Mesenchymal stem cell (in vitro differentiated cells and primary cell): ENCODE measurements around the gene CTSE.

Experiments
- DNase-seq: peaks from one replicate; pipeline ENCODE4 v3.0.0-alpha.2; 2013
- H2AFZ ChIP-seq: one replicate; pipeline ENCODE4 v1.6.1; 2013; ENCODE audit warnings: low read depth, mild to moderate bottlenecking, control low read depth, inconsistent platforms, low read length, moderate library complexity
- H2AK5ac ChIP-seq: 2 replicates; pipeline ENCODE4 v1.6.1; 2013; ENCODE audit warnings: low read length, moderate library complexity, mild to moderate bottlenecking, inconsistent platforms; ENCODE audit not compliant: severe bottlenecking
- H2BK120ac ChIP-seq: one replicate; pipeline ENCODE4 v1.6.1; 2013; ENCODE audit warnings: low read depth, mild to moderate bottlenecking, inconsistent platforms, low read length, moderate library complexity
- H2BK12ac ChIP-seq, 2 experiments: one replicate each; pipeline ENCODE4 v1.6.1; 2013; ENCODE audit warnings: inconsistent platforms in 2 of 2, low read length in 2 of 2, mild to moderate bottlenecking in 2 of 2, moderate library complexity in 2 of 2, control low read depth in 1 of 2
- H2BK15ac ChIP-seq: one replicate; pipeline ENCODE4 v1.6.1; 2013; ENCODE audit warnings: mild to moderate bottlenecking, low read depth, inconsistent platforms; ENCODE audit not compliant: poor library complexity, severe bottlenecking
- H2BK5ac ChIP-seq: 2 replicates; pipeline ENCODE4 v1.6.1; 2013; ENCODE audit warnings: low read depth, mild to moderate bottlenecking, low read length, control low read depth, inconsistent platforms; ENCODE audit not compliant: poor library complexity, severe bottlenecking
- H3K14ac ChIP-seq, 2 experiments: one replicate each; pipeline ENCODE4 v1.6.1; 2013; ENCODE audit warnings: inconsistent platforms in 2 of 2, low read length in 2 of 2, control low read depth in 1 of 2, mild to moderate bottlenecking in 1 of 2, moderate library complexity in 1 of 2
- H3K18ac ChIP-seq, 2 experiments: one replicate each; pipeline ENCODE4 v1.6.1; 2013; ENCODE audit warnings: inconsistent platforms in 2 of 2, low read length in 2 of 2, control low read depth in 1 of 2, low read depth in 1 of 2, mild to moderate bottlenecking in 1 of 2
- H3K23ac ChIP-seq, 2 experiments: one replicate each; pipeline ENCODE4 v1.6.1; 2013; ENCODE audit warnings: inconsistent platforms in 2 of 2, low read length in 2 of 2, mild to moderate bottlenecking in 2 of 2, moderate library complexity in 2 of 2, control low read depth in 1 of 2
- H3K27ac ChIP-seq: 2 replicates; pipeline ENCODE4 v1.5.1; 2013; ENCODE audit warnings: mild to moderate bottlenecking, moderate library complexity, low read length, control low read depth, inconsistent platforms; ENCODE audit not compliant: poor library complexity, severe bottlenecking
- H3K27me3 ChIP-seq, 2 experiments: 2 replicates each; pipeline versions ENCODE4 v1.6.1 to v1.7.0; 2013; ENCODE audit warnings: low read length in 2 of 2, mild to moderate bottlenecking in 2 of 2, moderate library complexity in 2 of 2, control low read depth in 1 of 2, inconsistent platforms in 1 of 2; ENCODE audit not compliant: control insufficient read depth in 1 of 2, insufficient read depth in 1 of 2
- H3K36me3 ChIP-seq, 2 experiments: 2 replicates each; pipeline versions ENCODE4 v1.6.1 to v1.7.0; 2013; ENCODE audit warnings: low read length in 2 of 2, control low read depth in 1 of 2, inconsistent platforms in 1 of 2, low read depth in 1 of 2, mild to moderate bottlenecking in 1 of 2; ENCODE audit not compliant: insufficient read depth in 2 of 2, control insufficient read depth in 1 of 2
- H3K4ac ChIP-seq, 2 experiments: one replicate each; pipeline ENCODE4 v1.6.1; 2013; ENCODE audit warnings: inconsistent platforms in 2 of 2, low read length in 2 of 2, mild to moderate bottlenecking in 2 of 2, moderate library complexity in 2 of 2, control low read depth in 1 of 2, low read depth in 1 of 2
- H3K4me1 ChIP-seq: 2 replicates; pipeline ENCODE4 v1.6.1; 2013; ENCODE audit warnings: low read depth, low read length, control low read depth; ENCODE audit not compliant: control insufficient read depth, insufficient read depth
- H3K4me2 ChIP-seq: 2 replicates; pipeline ENCODE4 v1.6.1; 2013; ENCODE audit warnings: low read length, mild to moderate bottlenecking, inconsistent platforms; ENCODE audit not compliant: poor library complexity, severe bottlenecking
- H3K4me3 ChIP-seq, 2 experiments: 2 replicates each; pipeline versions ENCODE4 v1.5.1 to v1.7.0; 2013; ENCODE audit warnings: low read length in 2 of 2, mild to moderate bottlenecking in 2 of 2, control low read depth in 1 of 2, low read depth in 1 of 2; ENCODE audit not compliant: insufficient read depth in 1 of 2
- H3K79me1 ChIP-seq: replicated peaks from 2 replicates; pipeline ENCODE4 v1.6.1; 2013; ENCODE audit warnings: mild to moderate bottlenecking, control low read depth, low read length, inconsistent platforms; ENCODE audit not compliant: poor library complexity, severe bottlenecking
- H3K9ac ChIP-seq: 2 replicates; pipeline ENCODE4 v1.7.0; 2013; ENCODE audit warnings: mild to moderate bottlenecking, low read length, moderate library complexity
- H3K9me3 ChIP-seq: 2 replicates; pipeline ENCODE4 v1.7.0; 2013; ENCODE audit warnings: mild to moderate bottlenecking, low read length; ENCODE audit not compliant: control insufficient read depth
- H4K8ac ChIP-seq: one replicate; pipeline ENCODE4 v1.6.1; 2013; ENCODE audit warnings: inconsistent platforms, mild to moderate bottlenecking, low read length, moderate library complexity
- H4K91ac ChIP-seq: one replicate; pipeline ENCODE4 v1.6.1; 2013; ENCODE audit warnings: mild to moderate bottlenecking, low read length, inconsistent platforms
- WGBS: methylation state at CpG from one replicate; pipeline ENCODE4 v1.1.7; 2013; ENCODE audit warnings: mixed read lengths; 5-methylcytosine and 5-hydroxymethylcytosine counted together

CTSE gene

GRCh38 chr1:205973377-205974232 lies 50.1 kb downstream of the CTSE start:
- 96% methylated on average over 8 of the region's 8 CpGs for WGBS
- Histone ChIP-seq H3K4me1 (peaks cover 8% of the 10 kb centered on the region), H3K4ac (no peak overlapping the region), H3K23ac (peak overlapping the region in 1 of 2 experiments; percentile 23), H2BK120ac (no peak overlapping the region), H3K79me1 (no peaks in the 10 kb centered on the region), H3K9ac (no peak overlapping the region), H3K4me3 (peak overlapping the region in 1 of 2 experiments; percentile 9), H3K18ac (peak overlapping the region in 1 of 2 experiments; percentile 11), H4K91ac (peak overlapping the region; percentile 3), H3K14ac (peak overlapping the region in 1 of 2 experiments; percentile 96), H3K9me3 (no peaks in the 10 kb centered on the region), H3K4me2 (no peak overlapping the region), H2AFZ (no peak overlapping the region), H2AK5ac (no peak overlapping the region), H2BK5ac (no peak overlapping the region), H3K27ac (no peak overlapping the region), H4K8ac (no peak overlapping the region), H3K36me3 (peaks cover 0 to 4% of the 10 kb centered on the region in 2 experiments), H2BK12ac (peak overlapping the region in 1 of 2 experiments; percentile 6), H3K27me3 (no peaks in the 10 kb centered on the region), H2BK15ac (no peak overlapping the region)
- DNase-seq, result no peak

- H2BK12ac ChIP-seq, result no peak overlapping the region
- no peak overlapping the region for H2BK5ac ChIP-seq
- no peak overlapping the region for H2AK5ac ChIP-seq
- peak overlapping the region in 1 of 2 experiments; percentile 96 for H3K14ac ChIP-seq
- no peak overlapping the region for H3K4me2 ChIP-seq
- no peak overlapping the region for H4K8ac ChIP-seq
- no peak overlapping the region for H3K4ac ChIP-seq
- H3K4me3 ChIP-seq, result no peak overlapping the region
- no peak for DNase-seq
- H3K23ac ChIP-seq, result no peak overlapping the region
- no peak overlapping the region for H2BK120ac ChIP-seq
- H3K27me3 ChIP-seq, result no peaks in the 10 kb centered on the region
- H2AFZ ChIP-seq, result no peak overlapping the region
- no peaks in the 10 kb centered on the region for H3K9me3 ChIP-seq
- no peaks in the 10 kb centered on the region for H3K36me3 ChIP-seq
- H2BK15ac ChIP-seq, result no peak overlapping the region
- no peak overlapping the region for H4K91ac ChIP-seq
- H3K27ac ChIP-seq, result no peak overlapping the region
- H3K4me1 ChIP-seq, result peaks cover 8% of the 10 kb centered on the region
- H3K79me1 ChIP-seq, result no peaks in the 10 kb centered on the region
- no peak overlapping the region for H3K9ac ChIP-seq
- H3K18ac ChIP-seq, result peak overlapping the region in 1 of 2 experiments; percentile 41
- WGBS, result 76% methylated on average over 11 of the region's 11 CpGs
Measured at GRCh38 chr1:205972491-205973168, 51.1 kb downstream of the CTSE start.

GRCh38 chr1:205972081-205972480 lies 51.6 kb downstream of the CTSE start:
- H3K4me3 ChIP-seq, result no peak overlapping the region
- 84% methylated on average over 4 of the region's 4 CpGs for WGBS
- H3K9ac ChIP-seq, result no peak overlapping the region
- no peak overlapping the region for H4K8ac ChIP-seq
- H2AK5ac ChIP-seq, result no peak overlapping the region
- no peak overlapping the region for H3K23ac ChIP-seq
- H3K14ac ChIP-seq, result no peak overlapping the region
- H3K9me3 ChIP-seq, result no peaks in the 10 kb centered on the region
- no peak overlapping the region for H2BK120ac ChIP-seq
- no peak overlapping the region for H2BK5ac ChIP-seq
- H3K27me3 ChIP-seq, result peaks cover 0 to 3% of the 10 kb centered on the region in 2 experiments
- H3K27ac ChIP-seq, result no peak overlapping the region
- peaks cover 8% of the 10 kb centered on the region for H3K4me1 ChIP-seq
- H3K4me2 ChIP-seq, result no peak overlapping the region
- no peaks in the 10 kb centered on the region for H3K36me3 ChIP-seq
- no peak for DNase-seq
- no peaks in the 10 kb centered on the region for H3K79me1 ChIP-seq
- no peak overlapping the region for H3K4ac ChIP-seq
- no peak overlapping the region for H2BK15ac ChIP-seq
- no peak overlapping the region for H2BK12ac ChIP-seq
- no peak overlapping the region for H4K91ac ChIP-seq
- H2AFZ ChIP-seq, result no peak overlapping the region
- no peak overlapping the region for H3K18ac ChIP-seq

GRCh38 chr1:205971082-205971481 lies 52.6 kb downstream of the CTSE start:
- H3K14ac ChIP-seq, result no peak overlapping the region
- H3K9ac ChIP-seq, result no peak overlapping the region
- no peak overlapping the region for H2BK120ac ChIP-seq
- WGBS, result 95% methylated on average over 4 of the region's 4 CpGs
- H4K8ac ChIP-seq, result no peak overlapping the region
- no peak overlapping the region for H3K4me2 ChIP-seq
- no peak overlapping the region for H2AFZ ChIP-seq
- H3K9me3 ChIP-seq, result no peaks in the 10 kb centered on the region
- no peaks in the 10 kb centered on the region for H3K36me3 ChIP-seq
- no peak overlapping the region for H3K4me3 ChIP-seq
- no peak for DNase-seq
- no peaks in the 10 kb centered on the region for H3K79me1 ChIP-seq
- H3K27me3 ChIP-seq, result peaks cover 0 to 7% of the 10 kb centered on the region in 2 experiments
- H3K18ac ChIP-seq, result no peak overlapping the region
- H3K27ac ChIP-seq, result no peak overlapping the region
- H2BK5ac ChIP-seq, result no peak overlapping the region
- peaks cover 5% of the 10 kb centered on the region for H3K4me1 ChIP-seq
- no peak overlapping the region for H4K91ac ChIP-seq
- H3K4ac ChIP-seq, result no peak overlapping the region
- H2AK5ac ChIP-seq, result no peak overlapping the region
- no peak overlapping the region for H2BK12ac ChIP-seq
- H2BK15ac ChIP-seq, result no peak overlapping the region
- H3K23ac ChIP-seq, result no peak overlapping the region
